ENCODE data around the gene LCMT1.
"Not testable (repeated sequence)": the region's sequence is repeated elsewhere in the genome, so short reads cannot be mapped to it uniquely, and the experiment has no call there.

Gene LCMT1

GRCh38 chr16:25118851-25119578, 7.5 kb downstream of the LCMT1 start:
- no peak overlapping the region for H3K4me3 ChIP-seq (ENCODE audit: low read length in 2 of 2)
- peaks cover 0 to 15% of the 10 kb centered on the region in 2 donors for H3K36me3 ChIP-seq (ENCODE audit: control insufficient read depth in 2 of 2, insufficient read depth in 2 of 2, low read length in 2 of 2)
- H3K27me3 ChIP-seq (ENCODE audit: control insufficient read depth in 1 of 2, insufficient read depth in 2 of 2, low read length in 2 of 2) = no peaks in the 10 kb centered on the region
- no peaks in the 10 kb centered on the region for H3K4me1 ChIP-seq (ENCODE audit: control insufficient read depth, insufficient read depth, low read length)
- H3K9ac ChIP-seq (ENCODE audit: low read length in 2 of 2) = no peak overlapping the region
- H3K9me3 ChIP-seq (ENCODE audit: control insufficient read depth in 2 of 2, low read length in 2 of 2) = no peaks in the 10 kb centered on the region
- H3K27ac ChIP-seq (ENCODE audit: low read length) = no peak overlapping the region

- H3K36me3 ChIP-seq (ENCODE audit: control insufficient read depth in 2 of 2, insufficient read depth in 2 of 2, low read length in 2 of 2) = peaks cover 3 to 10% of the 10 kb centered on the region in 2 donors
- no peaks in the 10 kb centered on the region for H3K27me3 ChIP-seq (ENCODE audit: control insufficient read depth in 1 of 2, insufficient read depth in 2 of 2, low read length in 2 of 2)
- H3K4me1 ChIP-seq (ENCODE audit: control insufficient read depth, insufficient read depth, low read length) = no peaks in the 10 kb centered on the region
- H3K4me3 ChIP-seq (ENCODE audit: low read length in 2 of 2) = no peak overlapping the region
- H3K27ac ChIP-seq (ENCODE audit: low read length) = no peak overlapping the region
- H3K9me3 ChIP-seq (ENCODE audit: control insufficient read depth in 2 of 2, low read length in 2 of 2) = no peaks in the 10 kb centered on the region
- H3K9ac ChIP-seq (ENCODE audit: low read length in 2 of 2) = no peak overlapping the region
These were observed 10.5 kb downstream of the LCMT1 start for GRCh38 chr16:25121824-25122600.

- Histone ChIP-seq H3K27ac (ENCODE audit: low read length) (no peak overlapping the region), H3K9me3 (ENCODE audit: control insufficient read depth in 2 of 2, low read length in 2 of 2) (no peaks in the 10 kb centered on the region)
These were observed 13.0 kb downstream of the LCMT1 start for GRCh38 chr16:25124503-25124902.

GRCh38 chr16:25126086-25126666, 14.6 kb downstream of the LCMT1 start:
- not testable (repeated sequence) for H3K9ac ChIP-seq (ENCODE audit: low read length in 2 of 2); H3K27me3 ChIP-seq (ENCODE audit: control insufficient read depth in 1 of 2, insufficient read depth in 2 of 2, low read length in 2 of 2); H3K4me3 ChIP-seq (ENCODE audit: low read length in 2 of 2); H3K9me3 ChIP-seq (ENCODE audit: control insufficient read depth in 2 of 2, low read length in 2 of 2); H3K4me1 ChIP-seq (ENCODE audit: control insufficient read depth, insufficient read depth, low read length); H3K27ac ChIP-seq (ENCODE audit: low read length)
- H3K36me3 ChIP-seq (ENCODE audit: control insufficient read depth in 2 of 2, insufficient read depth in 2 of 2, low read length in 2 of 2) = peaks cover 17 to 22% of the 10 kb centered on the region in 2 donors

More at GRCh38 chr16:25124503-25124902, 13.0 kb downstream of the LCMT1 start:
- Histone ChIP-seq H3K9ac (ENCODE audit: low read length in 2 of 2) (no peak overlapping the region), H3K27me3 (ENCODE audit: control insufficient read depth in 1 of 2, insufficient read depth in 2 of 2, low read length in 2 of 2) (no peaks in the 10 kb centered on the region), H3K36me3 (ENCODE audit: control insufficient read depth in 2 of 2, insufficient read depth in 2 of 2, low read length in 2 of 2) (peaks cover 13 to 19% of the 10 kb centered on the region in 2 donors), H3K4me1 (ENCODE audit: control insufficient read depth, insufficient read depth, low read length) (no peaks in the 10 kb centered on the region), H3K4me3 (ENCODE audit: low read length in 2 of 2) (no peak overlapping the region)

- no peaks in the 10 kb centered on the region for H3K27me3 ChIP-seq (ENCODE audit: control insufficient read depth in 1 of 2, insufficient read depth in 2 of 2, low read length in 2 of 2)
- H3K9ac ChIP-seq (ENCODE audit: low read length in 2 of 2) = no peak overlapping the region
- no peaks in the 10 kb centered on the region for H3K4me1 ChIP-seq (ENCODE audit: control insufficient read depth, insufficient read depth, low read length)
- no peak overlapping the region for H3K27ac ChIP-seq (ENCODE audit: low read length)
- peaks cover 18 to 24% of the 10 kb centered on the region in 2 donors for H3K36me3 ChIP-seq (ENCODE audit: control insufficient read depth in 2 of 2, insufficient read depth in 2 of 2, low read length in 2 of 2)
- H3K9me3 ChIP-seq (ENCODE audit: control insufficient read depth in 2 of 2, low read length in 2 of 2) = no peaks in the 10 kb centered on the region
- H3K4me3 ChIP-seq (ENCODE audit: low read length in 2 of 2) = no peak overlapping the region
These were observed 15.3 kb downstream of the LCMT1 start for GRCh38 chr16:25126820-25127232.

GRCh38 chr16:25132751-25133150, 21.2 kb downstream of the LCMT1 start:
- not testable (repeated sequence) for H3K27me3 ChIP-seq (ENCODE audit: control insufficient read depth in 1 of 2, insufficient read depth in 2 of 2, low read length in 2 of 2); H3K9ac ChIP-seq (ENCODE audit: low read length in 2 of 2); H3K4me1 ChIP-seq (ENCODE audit: control insufficient read depth, insufficient read depth, low read length); H3K27ac ChIP-seq (ENCODE audit: low read length); H3K9me3 ChIP-seq (ENCODE audit: control insufficient read depth in 2 of 2, low read length in 2 of 2); H3K4me3 ChIP-seq (ENCODE audit: low read length in 2 of 2)
- H3K36me3 ChIP-seq (ENCODE audit: control insufficient read depth in 2 of 2, insufficient read depth in 2 of 2, low read length in 2 of 2) = peaks cover 40 to 42% of the 10 kb centered on the region in 2 donors

GRCh38 chr16:25134166-25134700, 22.7 kb downstream of the LCMT1 start:
- Histone ChIP-seq H3K9ac (ENCODE audit: low read length in 2 of 2) (no peak overlapping the region), H3K27me3 (ENCODE audit: control insufficient read depth in 1 of 2, insufficient read depth in 2 of 2, low read length in 2 of 2) (no peaks in the 10 kb centered on the region), H3K4me1 (ENCODE audit: control insufficient read depth, insufficient read depth, low read length) (no peaks in the 10 kb centered on the region), H3K27ac (ENCODE audit: low read length) (no peak overlapping the region), H3K9me3 (ENCODE audit: control insufficient read depth in 2 of 2, low read length in 2 of 2) (no peaks in the 10 kb centered on the region), H3K4me3 (ENCODE audit: low read length in 2 of 2) (no peak overlapping the region), H3K36me3 (ENCODE audit: control insufficient read depth in 2 of 2, insufficient read depth in 2 of 2, low read length in 2 of 2) (peaks cover 32 to 42% of the 10 kb centered on the region in 2 donors)

- peaks cover 37 to 45% of the 10 kb centered on the region in 2 donors for H3K36me3 ChIP-seq (ENCODE audit: control insufficient read depth in 2 of 2, insufficient read depth in 2 of 2, low read length in 2 of 2)
- H3K4me1 ChIP-seq (ENCODE audit: control insufficient read depth, insufficient read depth, low read length) = peaks cover under 1% of the 10 kb centered on the region
- no peak overlapping the region for H3K9ac ChIP-seq (ENCODE audit: low read length in 2 of 2)
- H3K27ac ChIP-seq (ENCODE audit: low read length) = no peak overlapping the region
- no peaks in the 10 kb centered on the region for H3K9me3 ChIP-seq (ENCODE audit: control insufficient read depth in 2 of 2, low read length in 2 of 2)
- H3K4me3 ChIP-seq (ENCODE audit: low read length in 2 of 2) = no peak overlapping the region
- H3K27me3 ChIP-seq (ENCODE audit: control insufficient read depth in 1 of 2, insufficient read depth in 2 of 2, low read length in 2 of 2) = no peaks in the 10 kb centered on the region
These were observed 23.8 kb downstream of the LCMT1 start for GRCh38 chr16:25135254-25135878.

GRCh38 chr16:25138130-25138529, 26.6 kb downstream of the LCMT1 start:
- Histone ChIP-seq H3K27me3 (ENCODE audit: control insufficient read depth in 1 of 2, insufficient read depth in 2 of 2, low read length in 2 of 2) (no peaks in the 10 kb centered on the region), H3K9ac (ENCODE audit: low read length in 2 of 2) (no peak overlapping the region), H3K9me3 (ENCODE audit: control insufficient read depth in 2 of 2, low read length in 2 of 2) (no peaks in the 10 kb centered on the region), H3K4me1 (ENCODE audit: control insufficient read depth, insufficient read depth, low read length) (peaks cover 3% of the 10 kb centered on the region), H3K36me3 (ENCODE audit: control insufficient read depth in 2 of 2, insufficient read depth in 2 of 2, low read length in 2 of 2) (peaks cover 46 to 48% of the 10 kb centered on the region in 2 donors), H3K27ac (ENCODE audit: low read length) (no peak overlapping the region), H3K4me3 (ENCODE audit: low read length in 2 of 2) (no peak overlapping the region)

- Histone ChIP-seq H3K9ac (ENCODE audit: low read length in 2 of 2) (no peak overlapping the region), H3K27me3 (ENCODE audit: control insufficient read depth in 1 of 2, insufficient read depth in 2 of 2, low read length in 2 of 2) (no peaks in the 10 kb centered on the region), H3K9me3 (ENCODE audit: control insufficient read depth in 2 of 2, low read length in 2 of 2) (no peaks in the 10 kb centered on the region), H3K4me3 (ENCODE audit: low read length in 2 of 2) (no peak overlapping the region), H3K27ac (ENCODE audit: low read length) (no peak overlapping the region), H3K36me3 (ENCODE audit: control insufficient read depth in 2 of 2, insufficient read depth in 2 of 2, low read length in 2 of 2) (peaks cover 47 to 49% of the 10 kb centered on the region in 2 donors), H3K4me1 (ENCODE audit: control insufficient read depth, insufficient read depth, low read length) (peaks cover 3% of the 10 kb centered on the region)
These were observed 28.9 kb downstream of the LCMT1 start for GRCh38 chr16:25140459-25140858.

All from stomach smooth muscle (tissue), 2 donors.